Neural cell (in vitro differentiated cells): ENCODE data around the gene LNP1. TPM values are rescaled to one million over a fixed set of nuclear protein-coding genes. Genes with fewer than 3 reads are reported as not detected.
"Not testable (repeated sequence)": the region's sequence is repeated elsewhere in the genome, so short reads cannot be mapped to it uniquely, and the experiment has no call there.

ENCODE experiments used
- H2AFZ ChIP-seq: fragments of 200-600, 300-800 bp; sonication (generic), shearing (Covaris generic); 2 replicates; pipeline ENCODE4 v1.6.0; 2014; ENCODE audit warnings: low read depth, mild to moderate bottlenecking, antibody characterized with exemption, low read length, moderate library complexity
- H3F3A ChIP-seq: fragments of 200-600 bp; shearing (Covaris generic); 2 replicates; pipeline ENCODE4 v1.6.1; 2016; ENCODE audit warnings: mild to moderate bottlenecking, moderate library complexity, mixed read lengths, antibody characterized with exemption, low read length; ENCODE audit not compliant: insufficient read depth, poor library complexity, severe bottlenecking
- H3K27ac ChIP-seq: fragments of 200-600, 300-800 bp; sonication (generic), shearing (Covaris generic); 2 replicates; pipeline ENCODE4 v1.5.1; 2014; ENCODE audit warnings: mild to moderate bottlenecking, low read length, moderate library complexity
- H3K27me3 ChIP-seq: fragments of 300-800, 200-600 bp; sonication (generic), shearing (Covaris generic); 2 replicates; pipeline ENCODE4 v1.6.0; 2014; ENCODE audit warnings: mild to moderate bottlenecking, low read depth, low read length, moderate library complexity; ENCODE audit not compliant: insufficient read depth
- H3K36me3 ChIP-seq: fragments of 300-800, 200-600 bp; sonication (generic), shearing (Covaris generic); 2 replicates; pipeline ENCODE4 v1.5.1; 2014; ENCODE audit warnings: mild to moderate bottlenecking, antibody characterized with exemption, low read length, moderate library complexity; ENCODE audit not compliant: insufficient read depth
- H3K4me2 ChIP-seq: fragments of 300-800, 200-600 bp; sonication (generic), shearing (Covaris generic); 2 replicates; pipeline ENCODE4 v1.6.0; 2014; ENCODE audit warnings: mild to moderate bottlenecking, low read length
- H3K4me3 ChIP-seq: fragments of 300-800, 200-600 bp; sonication (generic), shearing (Covaris generic); 2 replicates; pipeline ENCODE4 v1.5.1; 2014; ENCODE audit warnings: mild to moderate bottlenecking, low read length, moderate library complexity
- H3K79me2 ChIP-seq: fragments of 200-600 bp; shearing (Covaris generic); replicated peaks from 2 replicates; pipeline ENCODE4 v1.6.0; 2014; ENCODE audit warnings: mild to moderate bottlenecking, low read length, moderate library complexity; ENCODE audit not compliant: insufficient read depth
- H3K9ac ChIP-seq: fragments of 300-800, 200-600 bp; sonication (generic), shearing (Covaris generic); 2 replicates; pipeline ENCODE4 v1.6.1; 2016; ENCODE audit warnings: mild to moderate bottlenecking, low read length, mixed read lengths
- H3K9me2 ChIP-seq: fragments of 200-600 bp; shearing (Covaris generic); 2 replicates; pipeline ENCODE4 v1.6.1; 2016; ENCODE audit warnings: mild to moderate bottlenecking, low read length, mixed read lengths; ENCODE audit not compliant: insufficient read depth
- H3K9me3 ChIP-seq: fragments of 200-600, 300-800 bp; sonication (generic), shearing (Covaris generic); 2 replicates; pipeline ENCODE4 v1.6.1; 2016; ENCODE audit warnings: mild to moderate bottlenecking, mixed run types, low read length, moderate library complexity, mixed read lengths
- H4K20me1 ChIP-seq: fragments of 200-600 bp; shearing (Covaris generic); 2 replicates; pipeline ENCODE4 v1.6.1; 2016; ENCODE audit warnings: mild to moderate bottlenecking, mixed run types; ENCODE audit not compliant: insufficient read depth
- EP300 ChIP-seq: fragments of 450-650 bp; conservative IDR thresholded peaks from 2 replicates; pipeline ENCODE4 v1.6.1; 2014; ENCODE audit warnings: antibody characterized with exemption, mild to moderate bottlenecking, moderate library complexity; ENCODE audit not compliant: poor library complexity, severe bottlenecking
- EZH2 ChIP-seq: fragments of 200-600, 300-800 bp; shearing (Covaris generic), sonication (generic); IDR thresholded peaks from 2 replicates; pipeline ENCODE4 v1.6.1; 2014; ENCODE audit warnings: antibody characterized with exemption, low read length, borderline replicate concordance, mild to moderate bottlenecking; ENCODE audit not compliant: insufficient read depth, poor library complexity, severe bottlenecking
- MXI1 ChIP-seq: fragments of 450-650 bp; conservative IDR thresholded peaks from 2 replicates; pipeline ENCODE4 v1.6.1; 2014; ENCODE audit warnings: antibody characterized with exemption, mild to moderate bottlenecking; ENCODE audit not compliant: poor library complexity, severe bottlenecking
- POLR2AphosphoS5 ChIP-seq: IDR thresholded peaks from 2 replicates; pipeline ENCODE4 v1.6.1; 2012
- RAD21 ChIP-seq: fragments of 450-650 bp; conservative IDR thresholded peaks from 2 replicates; pipeline ENCODE4 v1.6.1; 2014; ENCODE audit warnings: antibody characterized with exemption, mild to moderate bottlenecking, moderate library complexity
- SMC3 ChIP-seq: fragments of 450-650 bp; conservative IDR thresholded peaks from 2 replicates; pipeline ENCODE4 v1.6.1; 2014; ENCODE audit warnings: antibody characterized with exemption, mild to moderate bottlenecking, moderate library complexity; ENCODE audit not compliant: poor library complexity
- TAF1 ChIP-seq: IDR thresholded peaks from 2 replicates; pipeline ENCODE4 v1.6.1; 2012; ENCODE audit warnings: low read depth
- polyA plus RNA-seq: library from polyadenylated mRNA; depleted of rRNA; stranded (reverse); fragments of >200 nt; gene quantifications from 2 replicates; pipeline ENCODE4 v1.2.3, GENCODE V29; 2014
- TF ChIP-seq, protein P1 (sequence below): fragments of 450-650 bp; IDR thresholded peaks from 2 replicates; pipeline ENCODE4 v1.5.1; 2014; ENCODE audit warnings: antibody characterized with exemption, mild to moderate bottlenecking, moderate library complexity; ENCODE audit not compliant: poor library complexity, severe bottlenecking
- TF ChIP-seq, protein P2 (sequence below): IDR thresholded peaks from 2 replicates; pipeline ENCODE4 v1.6.1; 2012; ENCODE audit warnings: borderline replicate concordance

The LNP1 gene
- polyA plus RNA-seq, 1 donor from 2014 or later, result 19.2 TPM

DNA sequence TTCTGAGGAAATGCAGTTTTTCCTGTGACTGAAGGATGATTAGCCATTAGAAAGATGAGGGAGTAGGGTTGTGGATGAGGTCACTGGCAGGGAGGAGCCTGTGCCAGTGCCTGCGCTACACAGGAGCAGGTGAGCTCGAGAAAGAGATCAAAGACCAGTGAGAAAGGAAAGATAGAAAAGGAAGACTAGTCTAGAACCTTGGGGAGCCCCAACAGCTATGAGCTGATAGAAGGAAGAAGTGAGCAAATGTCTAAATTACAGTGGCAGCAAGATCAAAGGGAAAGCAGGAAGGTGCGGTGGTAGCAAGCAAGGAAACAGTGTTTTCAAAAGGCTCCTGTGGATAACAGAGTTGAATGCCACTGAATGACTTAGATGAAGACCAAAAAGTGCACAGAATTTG lies 39.6 kb downstream of the LNP1 start:
- Histone ChIP-seq H3K79me2 (no peaks in the 10 kb centered on the region), H3K9me2 (no peaks in the 10 kb centered on the region), H3K27ac (no peak overlapping the region), H3K27me3 (no peaks in the 10 kb centered on the region), H4K20me1 (no peaks in the 10 kb centered on the region), H3K4me2 (no peak overlapping the region), H3K9me3 (peaks cover 4% of the 10 kb centered on the region), H3K4me3 (no peak overlapping the region), H3K9ac (no peak overlapping the region), H3F3A (no peaks in the 10 kb centered on the region), H2AFZ (no peak overlapping the region), H3K36me3 (no peaks in the 10 kb centered on the region)
- TF ChIP-seq, protein P1, sequence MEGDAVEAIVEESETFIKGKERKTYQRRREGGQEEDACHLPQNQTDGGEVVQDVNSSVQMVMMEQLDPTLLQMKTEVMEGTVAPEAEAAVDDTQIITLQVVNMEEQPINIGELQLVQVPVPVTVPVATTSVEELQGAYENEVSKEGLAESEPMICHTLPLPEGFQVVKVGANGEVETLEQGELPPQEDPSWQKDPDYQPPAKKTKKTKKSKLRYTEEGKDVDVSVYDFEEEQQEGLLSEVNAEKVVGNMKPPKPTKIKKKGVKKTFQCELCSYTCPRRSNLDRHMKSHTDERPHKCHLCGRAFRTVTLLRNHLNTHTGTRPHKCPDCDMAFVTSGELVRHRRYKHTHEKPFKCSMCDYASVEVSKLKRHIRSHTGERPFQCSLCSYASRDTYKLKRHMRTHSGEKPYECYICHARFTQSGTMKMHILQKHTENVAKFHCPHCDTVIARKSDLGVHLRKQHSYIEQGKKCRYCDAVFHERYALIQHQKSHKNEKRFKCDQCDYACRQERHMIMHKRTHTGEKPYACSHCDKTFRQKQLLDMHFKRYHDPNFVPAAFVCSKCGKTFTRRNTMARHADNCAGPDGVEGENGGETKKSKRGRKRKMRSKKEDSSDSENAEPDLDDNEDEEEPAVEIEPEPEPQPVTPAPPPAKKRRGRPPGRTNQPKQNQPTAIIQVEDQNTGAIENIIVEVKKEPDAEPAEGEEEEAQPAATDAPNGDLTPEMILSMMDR, result no peak
- TF ChIP-seq MXI1 (no peak), TAF1 (no peak), EZH2 (no peak), EP300 (no peak), SMC3 (no peak), RAD21 (no peak), POLR2AphosphoS5 (no peak)
- TF ChIP-seq, protein P2, sequence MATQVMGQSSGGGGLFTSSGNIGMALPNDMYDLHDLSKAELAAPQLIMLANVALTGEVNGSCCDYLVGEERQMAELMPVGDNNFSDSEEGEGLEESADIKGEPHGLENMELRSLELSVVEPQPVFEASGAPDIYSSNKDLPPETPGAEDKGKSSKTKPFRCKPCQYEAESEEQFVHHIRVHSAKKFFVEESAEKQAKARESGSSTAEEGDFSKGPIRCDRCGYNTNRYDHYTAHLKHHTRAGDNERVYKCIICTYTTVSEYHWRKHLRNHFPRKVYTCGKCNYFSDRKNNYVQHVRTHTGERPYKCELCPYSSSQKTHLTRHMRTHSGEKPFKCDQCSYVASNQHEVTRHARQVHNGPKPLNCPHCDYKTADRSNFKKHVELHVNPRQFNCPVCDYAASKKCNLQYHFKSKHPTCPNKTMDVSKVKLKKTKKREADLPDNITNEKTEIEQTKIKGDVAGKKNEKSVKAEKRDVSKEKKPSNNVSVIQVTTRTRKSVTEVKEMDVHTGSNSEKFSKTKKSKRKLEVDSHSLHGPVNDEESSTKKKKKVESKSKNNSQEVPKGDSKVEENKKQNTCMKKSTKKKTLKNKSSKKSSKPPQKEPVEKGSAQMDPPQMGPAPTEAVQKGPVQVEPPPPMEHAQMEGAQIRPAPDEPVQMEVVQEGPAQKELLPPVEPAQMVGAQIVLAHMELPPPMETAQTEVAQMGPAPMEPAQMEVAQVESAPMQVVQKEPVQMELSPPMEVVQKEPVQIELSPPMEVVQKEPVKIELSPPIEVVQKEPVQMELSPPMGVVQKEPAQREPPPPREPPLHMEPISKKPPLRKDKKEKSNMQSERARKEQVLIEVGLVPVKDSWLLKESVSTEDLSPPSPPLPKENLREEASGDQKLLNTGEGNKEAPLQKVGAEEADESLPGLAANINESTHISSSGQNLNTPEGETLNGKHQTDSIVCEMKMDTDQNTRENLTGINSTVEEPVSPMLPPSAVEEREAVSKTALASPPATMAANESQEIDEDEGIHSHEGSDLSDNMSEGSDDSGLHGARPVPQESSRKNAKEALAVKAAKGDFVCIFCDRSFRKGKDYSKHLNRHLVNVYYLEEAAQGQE, result no peak

DNA sequence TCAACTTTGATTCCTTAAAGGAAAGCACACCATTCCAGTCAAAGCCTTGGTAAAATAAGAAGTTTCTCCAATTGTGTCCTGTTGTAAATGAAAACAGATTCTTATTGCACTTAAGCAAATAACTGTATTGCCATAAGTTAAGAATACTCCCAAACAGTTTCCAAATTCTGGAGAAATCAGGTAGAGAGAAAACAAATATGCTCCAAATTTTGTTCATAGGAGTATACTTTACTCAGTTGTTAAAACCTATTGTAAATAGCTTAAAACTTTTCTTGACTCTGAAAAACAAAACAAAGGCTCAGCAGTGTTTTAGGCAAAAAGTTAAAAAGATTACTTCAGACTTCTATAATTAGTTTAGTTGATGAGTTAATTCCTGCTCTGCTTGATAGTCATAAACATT lies 42.4 kb downstream of the LNP1 start:
- H2AFZ ChIP-seq, result no peak overlapping the region
- no peaks in the 10 kb centered on the region for H4K20me1 ChIP-seq
- H3K27ac ChIP-seq, result no peak overlapping the region
- no peaks in the 10 kb centered on the region for H3K36me3 ChIP-seq
- no peaks in the 10 kb centered on the region for H3K79me2 ChIP-seq
- H3K4me3 ChIP-seq, result no peak overlapping the region
- no peak for TF ChIP-seq EP300
- no peaks in the 10 kb centered on the region for H3K27me3 ChIP-seq
- H3K9me3 ChIP-seq, result peaks cover 4% of the 10 kb centered on the region
- H3K4me2 ChIP-seq, result no peak overlapping the region
- no peak overlapping the region for H3K9ac ChIP-seq
- no peaks in the 10 kb centered on the region for H3F3A ChIP-seq
- no peaks in the 10 kb centered on the region for H3K9me2 ChIP-seq

DNA sequence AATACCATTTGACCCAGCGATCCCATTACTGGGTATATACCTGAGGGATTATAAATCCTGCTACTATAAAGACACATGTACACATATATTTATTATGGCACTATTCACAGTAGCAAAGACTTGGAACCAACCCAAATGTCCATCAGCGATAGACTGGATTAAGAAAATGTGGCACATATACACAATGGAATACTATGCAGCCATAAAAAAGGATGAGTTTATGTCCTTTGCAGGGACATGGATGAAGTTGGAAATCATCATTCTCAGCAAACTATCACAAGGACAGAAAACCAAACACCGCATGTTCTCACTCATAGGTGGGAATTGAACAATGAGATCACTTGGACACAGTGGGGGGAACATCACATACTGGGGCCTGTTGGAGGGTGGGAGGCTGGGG lies 45.7 kb downstream of the LNP1 start:
- not testable (repeated sequence) for H3K27me3 ChIP-seq, H3K27ac ChIP-seq, H4K20me1 ChIP-seq, H3K4me3 ChIP-seq, H3K79me2 ChIP-seq, H2AFZ ChIP-seq, H3K9me3 ChIP-seq, H3K4me2 ChIP-seq, H3K9me2 ChIP-seq, H3K9ac ChIP-seq, H3F3A ChIP-seq, H3K36me3 ChIP-seq
